Measurements from ENCODE around the gene SLC8A1.
A peak's percentile ranks its signal among the peaks of the same experiment; 100 is the strongest.

GRCh38 chr2:40213071-40213470 lies 238.8 kb downstream of the SLC8A1 start:
- TF ChIP-seq, protein P1, sequence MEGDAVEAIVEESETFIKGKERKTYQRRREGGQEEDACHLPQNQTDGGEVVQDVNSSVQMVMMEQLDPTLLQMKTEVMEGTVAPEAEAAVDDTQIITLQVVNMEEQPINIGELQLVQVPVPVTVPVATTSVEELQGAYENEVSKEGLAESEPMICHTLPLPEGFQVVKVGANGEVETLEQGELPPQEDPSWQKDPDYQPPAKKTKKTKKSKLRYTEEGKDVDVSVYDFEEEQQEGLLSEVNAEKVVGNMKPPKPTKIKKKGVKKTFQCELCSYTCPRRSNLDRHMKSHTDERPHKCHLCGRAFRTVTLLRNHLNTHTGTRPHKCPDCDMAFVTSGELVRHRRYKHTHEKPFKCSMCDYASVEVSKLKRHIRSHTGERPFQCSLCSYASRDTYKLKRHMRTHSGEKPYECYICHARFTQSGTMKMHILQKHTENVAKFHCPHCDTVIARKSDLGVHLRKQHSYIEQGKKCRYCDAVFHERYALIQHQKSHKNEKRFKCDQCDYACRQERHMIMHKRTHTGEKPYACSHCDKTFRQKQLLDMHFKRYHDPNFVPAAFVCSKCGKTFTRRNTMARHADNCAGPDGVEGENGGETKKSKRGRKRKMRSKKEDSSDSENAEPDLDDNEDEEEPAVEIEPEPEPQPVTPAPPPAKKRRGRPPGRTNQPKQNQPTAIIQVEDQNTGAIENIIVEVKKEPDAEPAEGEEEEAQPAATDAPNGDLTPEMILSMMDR (IDR thresholded peaks at IDR 0.05 in 4 of 5, conservative IDR thresholded peaks at IDR 0.05 in 1 of 5) = peak in 4 of 5 experiments; percentile 15 to 40 (median 28)
- no peak for TF ChIP-seq POLR2A (IDR thresholded peaks at IDR 0.05)
